Measurements from ENCODE around the gene DYNC1LI2.
"Not testable (repeated sequence)": the region's sequence is repeated elsewhere in the genome, so short reads cannot be mapped to it uniquely, and the experiment has no call there.

The DYNC1LI2 gene

DNA sequence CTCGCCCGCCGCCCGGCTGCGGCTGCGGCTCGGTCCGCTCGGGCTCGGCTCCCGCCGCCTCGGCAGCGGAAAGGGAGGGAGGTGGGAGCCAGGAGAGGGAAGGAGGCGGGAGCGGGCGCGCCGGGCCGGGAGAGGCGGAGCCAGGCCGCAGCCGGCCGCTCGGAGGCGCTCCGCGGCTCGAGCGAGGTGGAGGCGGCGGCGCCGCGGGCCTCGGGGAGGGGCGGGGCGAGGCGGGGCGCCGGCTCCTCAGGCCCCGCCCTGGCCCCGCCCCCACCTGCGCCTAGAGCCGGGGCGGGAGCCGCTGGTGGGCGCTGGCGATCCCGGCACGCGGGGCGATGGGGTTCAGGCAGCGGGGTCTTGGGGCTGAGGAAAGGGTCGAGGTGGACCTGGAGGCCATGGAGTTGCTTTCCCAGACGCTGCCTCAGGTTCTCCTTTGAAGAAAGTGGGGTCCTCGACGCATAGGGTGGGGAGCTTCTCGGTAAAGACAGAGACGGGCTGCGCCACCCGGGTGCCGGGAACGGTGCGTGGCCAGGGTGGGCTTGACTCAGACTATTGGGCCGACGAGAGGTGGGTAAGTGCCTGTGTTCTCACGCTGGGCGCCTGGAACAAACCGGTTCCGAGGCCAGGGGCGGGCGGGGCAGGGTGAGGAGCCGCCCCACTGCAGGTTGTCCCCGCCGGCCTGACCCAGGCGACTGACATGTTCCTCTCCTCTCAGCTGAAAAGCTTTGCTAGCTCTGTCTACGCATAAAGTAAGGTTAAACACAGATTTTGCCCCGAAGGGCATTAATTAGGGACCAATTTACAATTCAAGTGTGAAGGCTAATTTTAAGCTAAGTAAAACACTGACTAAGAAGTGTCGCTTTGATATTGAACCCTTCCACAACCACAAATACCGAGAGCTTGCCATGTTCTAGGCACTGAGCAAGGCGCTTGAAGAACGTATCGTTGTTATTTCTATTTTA lies 54.5 kb downstream of the DYNC1LI2 start, which contains the start of gene CMTM4:
TSS of gene CMTM4 (minus strand) at position 75 of the 962 bp plus-strand sequence. CDS start 218 bp downstream, outside the sequence.
- ATAC-seq (peak; percentile 93), DNase-seq (peak; percentile 83)

- ATAC-seq = peak; percentile 37
- DNase-seq = peak; percentile 35
Measured at GRCh38 chr16:66695935-66696668, 55.3 kb downstream of the DYNC1LI2 start.

DNA sequence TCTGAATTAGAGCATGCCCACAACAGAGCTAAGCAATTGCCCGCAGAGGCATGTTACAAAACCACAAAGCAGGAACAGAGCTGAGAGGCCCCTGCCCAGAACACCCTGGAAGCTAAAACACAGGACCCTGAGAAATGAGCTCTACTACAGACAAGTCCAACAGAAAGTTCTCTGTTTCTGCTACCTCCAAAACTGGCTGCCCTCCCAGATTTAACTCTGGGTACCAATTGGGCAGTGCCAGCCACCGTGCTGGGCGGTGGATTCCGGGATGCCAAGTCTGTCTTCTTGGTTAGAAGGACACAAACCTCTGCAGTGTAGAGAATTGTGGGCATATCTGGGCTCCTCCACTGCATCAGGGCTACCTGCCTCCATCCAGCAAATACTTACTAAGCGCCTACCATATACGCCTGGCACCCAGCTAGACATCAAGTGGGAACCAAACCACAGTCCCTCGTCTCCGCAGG lies 55.9 kb downstream of the DYNC1LI2 start:
- ATAC-seq (no peak), DNase-seq (no peak)

- DNase-seq = no peak
- ATAC-seq = no peak
Measured at GRCh38 chr16:66693149-66693548, 58.3 kb downstream of the DYNC1LI2 start.

- DNase-seq (no peak), ATAC-seq (no peak)
Measured at GRCh38 chr16:66692341-66692740, 59.1 kb downstream of the DYNC1LI2 start.

DNA sequence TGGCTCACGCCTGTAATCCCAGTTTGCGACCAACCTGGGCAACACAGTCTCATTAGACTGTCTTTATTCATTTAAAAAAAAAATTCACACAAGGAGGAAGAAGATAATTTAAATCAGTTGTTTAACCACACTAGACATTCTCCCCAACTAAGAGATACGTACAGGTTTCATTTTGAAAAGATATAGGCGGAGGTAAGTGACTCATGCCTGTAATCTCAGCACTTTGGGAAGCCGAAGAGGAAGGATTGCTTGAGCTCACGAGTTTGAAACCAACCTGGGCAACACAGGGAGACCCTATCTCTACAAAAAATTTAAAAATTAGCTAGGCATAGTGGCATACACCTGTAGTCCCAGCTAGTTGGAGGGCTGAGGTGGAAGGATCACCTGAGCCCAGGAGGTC lies 60.2 kb downstream of the DYNC1LI2 start:
- DNase-seq = no peak
- ATAC-seq = no peak

DNA sequence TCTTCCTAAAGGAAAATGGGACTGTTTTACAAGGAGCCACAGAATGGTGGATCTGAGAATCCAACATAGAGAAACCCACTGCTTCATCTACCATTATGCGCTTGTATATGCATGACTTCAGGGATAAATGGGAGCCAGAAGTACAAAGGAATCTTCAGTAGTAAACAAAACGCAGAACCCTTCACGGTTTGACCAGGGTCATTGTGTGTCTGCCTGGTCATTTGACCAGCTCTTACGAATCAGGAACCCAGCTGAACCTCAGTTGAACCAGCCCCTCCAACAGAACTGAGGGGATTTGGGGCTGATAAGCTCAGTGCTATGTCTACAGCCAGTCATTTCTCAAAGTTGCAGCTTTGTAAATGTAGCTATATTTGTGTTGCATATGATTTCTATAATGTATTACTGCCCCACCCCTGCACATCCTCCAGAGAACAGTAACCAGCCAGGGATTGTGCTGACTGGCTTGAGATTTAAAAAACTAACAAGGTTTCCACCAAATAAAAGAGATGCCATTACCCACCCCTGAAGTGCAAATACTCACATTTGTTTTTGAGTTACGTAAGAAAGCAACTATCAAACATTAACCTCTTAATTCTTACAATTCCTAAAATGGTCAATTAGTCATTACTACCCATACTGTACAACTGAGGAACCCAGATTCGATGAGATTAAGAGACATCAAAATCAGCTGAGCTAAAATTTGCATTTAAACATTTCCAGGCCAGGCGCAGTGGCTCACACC lies 61.1 kb downstream of the DYNC1LI2 start:
- ATAC-seq (no peak), DNase-seq (no peak)

DNA sequence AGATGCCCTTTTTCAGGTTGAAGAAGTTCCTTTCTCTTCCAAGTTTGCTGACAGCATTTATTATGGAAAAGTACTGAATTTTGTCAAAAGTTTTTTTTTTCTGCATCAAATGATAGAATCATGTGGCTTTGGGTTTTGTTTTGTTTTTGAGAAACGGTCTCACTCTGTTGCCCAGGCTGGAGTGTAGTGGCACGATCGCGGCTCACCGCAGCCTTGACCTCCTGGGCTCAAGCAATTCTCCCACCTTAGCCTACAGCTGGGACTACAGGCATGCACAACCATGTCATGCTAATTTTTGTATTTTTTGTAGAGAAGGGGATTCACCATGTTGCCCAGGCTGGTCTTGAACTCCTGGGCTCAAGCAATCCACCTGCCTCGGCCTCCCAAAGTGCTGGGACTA lies 62.1 kb downstream of the DYNC1LI2 start:
- ATAC-seq = no peak
- no peak for DNase-seq

DNA sequence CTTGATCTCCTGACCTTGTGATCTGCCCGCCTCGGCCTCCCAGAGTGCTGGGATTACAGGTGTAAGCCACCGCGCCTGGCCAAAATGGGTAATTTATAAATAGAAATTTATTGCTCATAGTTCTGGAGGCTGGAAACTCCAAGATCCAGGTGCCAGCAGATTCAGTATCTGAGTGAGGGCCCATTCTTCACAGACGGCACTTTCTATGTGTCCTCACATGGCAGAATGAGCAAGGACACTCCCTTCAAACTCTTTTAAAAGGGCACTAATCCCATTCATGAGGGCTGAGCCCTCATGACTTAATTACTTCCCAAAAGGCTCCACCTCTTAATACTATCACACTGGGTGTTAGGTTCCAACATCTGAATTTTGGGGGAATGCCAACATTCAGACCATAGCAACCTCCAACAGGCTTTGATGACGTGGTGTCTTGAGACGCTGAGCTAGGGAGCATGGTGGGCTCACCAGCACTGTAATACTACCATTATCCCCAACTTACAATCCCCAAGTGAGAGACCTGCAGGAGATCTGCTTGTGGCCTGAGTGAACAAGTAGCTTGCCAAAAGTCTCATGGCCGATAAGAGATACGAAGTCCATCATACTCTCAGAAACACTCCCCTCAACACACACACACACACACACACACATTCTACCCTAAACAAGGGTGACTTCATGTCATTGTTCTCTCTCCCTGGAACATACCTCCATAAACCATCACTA lies 63.3 kb downstream of the DYNC1LI2 start:
- no peak for ATAC-seq
- no peak for DNase-seq

DNA sequence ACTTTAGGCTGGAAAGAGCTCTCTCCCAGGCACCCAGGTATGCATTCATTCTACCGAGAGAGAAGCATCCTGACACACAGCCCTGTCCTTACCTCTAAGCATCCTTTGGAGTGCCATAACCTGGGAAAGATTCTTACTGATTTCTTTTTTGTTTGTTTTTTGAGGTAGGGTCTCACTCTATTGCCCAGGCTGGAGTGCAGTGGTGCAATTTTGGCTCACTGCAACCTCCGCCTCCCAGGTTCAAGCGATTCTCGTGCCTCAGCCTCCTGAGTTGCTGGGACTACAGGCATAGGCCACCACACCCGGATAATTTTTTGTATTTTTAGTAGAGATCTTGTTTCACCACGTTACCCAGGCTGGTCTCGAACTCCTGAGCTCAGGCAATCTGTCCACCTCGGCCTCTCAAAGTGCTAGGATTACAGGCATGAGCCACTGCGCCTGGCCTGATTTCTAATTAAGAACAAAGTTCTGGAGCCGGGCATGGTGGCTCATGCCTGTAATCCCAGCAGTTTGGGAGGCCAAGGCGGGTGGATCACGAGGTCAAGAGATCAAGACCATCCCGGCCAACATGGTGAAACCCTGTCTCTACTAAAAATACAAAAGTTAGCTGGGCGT lies 65.8 kb downstream of the DYNC1LI2 start:
- not testable (repeated sequence) for ATAC-seq, DNase-seq

- no peak for ATAC-seq
- no peak for DNase-seq
Measured at GRCh38 chr16:66682271-66682670, 69.1 kb downstream of the DYNC1LI2 start.

DNA sequence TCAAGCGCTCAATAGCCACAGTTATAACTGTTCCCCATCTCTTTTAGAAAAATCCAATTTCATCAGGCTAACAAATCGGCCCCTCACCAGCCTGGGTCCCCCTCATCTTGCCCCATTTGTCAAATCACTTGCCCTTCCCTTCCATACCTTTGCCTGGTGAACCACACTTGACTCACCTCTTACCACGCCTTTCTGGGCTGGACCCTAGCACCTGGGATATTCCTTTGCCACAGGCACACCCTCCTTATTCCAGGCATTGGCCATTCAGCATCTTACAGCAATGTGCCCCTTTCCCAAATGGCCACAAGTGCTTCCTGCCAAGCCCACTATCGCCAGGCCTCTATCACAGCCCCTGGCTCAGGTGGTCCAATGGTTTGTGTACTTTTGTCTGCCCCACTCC lies 69.7 kb downstream of the DYNC1LI2 start:
- no peak for DNase-seq
- no peak for ATAC-seq

DNA sequence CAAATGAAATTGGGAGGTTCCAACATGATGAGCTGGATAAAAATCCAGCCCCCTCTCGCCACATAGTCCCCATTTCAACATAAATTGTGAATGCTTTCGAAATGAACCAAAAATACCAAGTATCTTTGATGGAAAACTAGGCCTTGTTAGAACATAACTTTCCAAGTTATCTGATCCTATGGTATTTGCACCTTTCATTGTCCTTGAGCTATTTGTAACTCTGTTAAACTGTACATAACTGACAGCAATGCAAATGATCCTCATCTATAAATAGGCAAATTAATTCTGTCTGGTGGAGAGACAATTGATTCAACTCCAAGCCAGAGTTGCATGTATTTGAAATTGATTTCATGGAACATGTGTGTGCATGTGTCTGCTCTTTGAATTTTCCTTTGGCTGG lies 73.1 kb downstream of the DYNC1LI2 start:
- ATAC-seq (no peak), DNase-seq (no peak)

GRCh38 chr16:66677836-66678235 lies 73.6 kb downstream of the DYNC1LI2 start:
- ATAC-seq = no peak
- DNase-seq = no peak

GRCh38 chr16:66677179-66677578 lies 74.2 kb downstream of the DYNC1LI2 start:
- no peak for DNase-seq

GRCh38 chr16:66676599-66676998 lies 74.8 kb downstream of the DYNC1LI2 start:
- DNase-seq = no peak
- ATAC-seq = no peak

More at GRCh38 chr16:66677179-66677578, 74.2 kb downstream of the DYNC1LI2 start:
- ATAC-seq = no peak

- ATAC-seq (no peak), DNase-seq (no peak)
Measured at GRCh38 chr16:66673691-66674090, 77.7 kb downstream of the DYNC1LI2 start.

Measured in stimulated activated naive CD8-positive, alpha-beta T cell treated with anti-CD3 and anti-CD28 coated beads, Interleukin-15, Interleukin-2, amounts not matched to agents 100 U/mL and 50 U/mL, for 24 hours (primary cell).